ENCODE measurements around the gene NFE2L1.

- TF ChIP-seq SP1 (IDR thresholded peaks at IDR 0.05; ENCODE audit: low read depth) (no peak), POLR2AphosphoS5 (IDR thresholded peaks at IDR 0.05; ENCODE audit: low read depth, low read length) (no peak), ZNF274 (IDR thresholded peaks at IDR 0.05; ENCODE audit: low read depth, low read length) (no peak)
Observed at GRCh38 chr17:48067245-48067644, 19.1 kb downstream of the NFE2L1 start.

Data from HCT116 (cell line).